HG03442 (cell line): Measurements from ENCODE around the gene PAK5.

ENCODE experiments used
- ATAC-seq: cut with Tn5 transposase; IDR thresholded peaks from one replicate; pipeline ENCODE4 v1.9.1; 2021; ENCODE audit warnings: mild to moderate bottlenecking, moderate library complexity; ENCODE audit not compliant: unreplicated experiment

Gene PAK5

DNA sequence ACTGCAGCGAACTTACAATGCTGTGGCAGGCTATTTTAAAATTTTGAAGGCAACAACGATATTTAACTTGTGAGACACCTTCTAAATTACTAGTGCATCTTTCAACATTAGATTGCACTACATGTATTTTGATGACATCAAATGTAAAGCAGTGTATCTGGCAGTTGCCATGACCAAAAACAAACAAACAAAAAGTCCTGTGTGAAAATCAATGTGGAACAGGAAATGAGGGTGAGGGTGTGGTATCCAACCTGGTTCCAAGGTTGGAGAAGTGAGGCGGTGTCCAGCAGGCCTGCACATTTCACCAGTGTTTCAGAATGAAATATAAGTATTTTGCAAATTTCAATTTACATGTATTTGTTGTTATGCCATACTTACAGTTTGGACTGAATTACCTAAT is 212.5 kb downstream of the PAK5 start:
- no peak for ATAC-seq

DNA sequence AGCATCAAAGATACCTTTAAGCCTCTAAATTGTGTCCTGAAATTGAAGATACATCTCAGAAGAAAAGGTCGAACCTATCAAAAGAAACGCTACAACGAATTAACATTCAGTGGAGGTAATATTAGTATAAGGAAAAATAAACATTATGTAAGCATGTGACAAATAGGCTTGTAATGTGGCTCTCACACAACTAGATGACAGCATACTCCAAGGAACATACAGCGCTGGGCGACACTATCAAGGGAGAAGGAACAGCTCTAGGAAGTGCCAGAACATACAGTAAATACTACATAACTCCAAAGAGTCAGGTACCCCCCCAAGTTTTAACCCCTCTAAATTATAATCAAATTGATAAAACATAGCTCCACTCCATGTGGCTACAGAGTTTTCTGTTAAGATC is 220.9 kb downstream of the PAK5 start:
- no peak for ATAC-seq

GRCh38 chr20:9616833-9617461 is 221.9 kb downstream of the PAK5 start:
- peak; percentile 34 for ATAC-seq

DNA sequence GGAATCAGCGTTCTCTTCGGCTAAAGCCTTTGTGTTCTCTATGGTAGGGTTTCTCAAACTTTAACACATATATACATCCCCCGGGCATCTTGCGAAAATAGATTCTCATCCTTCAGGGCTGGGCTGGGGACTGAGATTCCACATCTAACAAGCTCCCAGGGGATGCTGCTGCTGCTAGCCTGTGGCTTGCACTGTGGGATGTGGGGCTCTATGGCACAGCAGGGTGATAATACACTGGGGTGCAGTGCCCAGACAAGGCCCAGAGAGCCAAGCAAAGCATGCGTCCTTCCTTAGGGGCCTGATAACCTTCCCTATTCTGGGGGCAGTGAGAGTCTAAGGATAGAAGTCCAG is 222.4 kb downstream of the PAK5 start:
- ATAC-seq = peak; percentile 8

DNA sequence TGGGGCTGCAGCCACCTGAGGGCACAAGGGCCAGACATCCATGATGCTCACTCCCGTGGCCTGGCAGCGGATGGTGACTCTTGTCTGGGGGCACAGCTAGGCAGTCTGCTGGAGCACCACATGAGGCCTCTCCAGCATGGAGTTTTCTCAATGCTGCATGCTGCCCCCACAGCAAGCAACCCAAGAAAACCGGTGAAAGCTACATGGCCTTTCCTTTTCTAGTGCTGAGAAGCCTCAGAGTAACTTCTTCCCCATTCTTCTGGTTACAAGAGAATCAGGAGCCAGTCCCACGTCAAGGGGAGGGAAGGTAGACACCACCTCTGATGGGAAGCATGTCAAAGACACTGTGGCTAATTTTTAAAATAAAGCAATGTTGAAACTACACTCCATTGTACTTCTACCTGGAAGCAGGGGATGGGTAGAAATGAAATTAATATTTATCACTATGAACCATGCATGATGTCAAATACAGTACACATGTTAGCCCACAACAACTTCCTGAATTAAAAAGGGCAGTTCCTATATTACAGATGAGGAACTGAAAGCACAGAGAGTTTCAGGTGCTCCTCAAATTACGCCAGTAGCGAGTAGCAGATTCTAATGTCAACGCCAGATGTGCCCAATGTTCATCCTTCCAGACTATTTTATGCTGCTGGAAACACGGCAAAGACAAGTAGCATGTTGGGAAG is 223.0 kb downstream of the PAK5 start:
- ATAC-seq = peak; percentile 97

- ATAC-seq = no peak
Measured at GRCh38 chr20:9615118-9615517, 223.8 kb downstream of the PAK5 start.

DNA sequence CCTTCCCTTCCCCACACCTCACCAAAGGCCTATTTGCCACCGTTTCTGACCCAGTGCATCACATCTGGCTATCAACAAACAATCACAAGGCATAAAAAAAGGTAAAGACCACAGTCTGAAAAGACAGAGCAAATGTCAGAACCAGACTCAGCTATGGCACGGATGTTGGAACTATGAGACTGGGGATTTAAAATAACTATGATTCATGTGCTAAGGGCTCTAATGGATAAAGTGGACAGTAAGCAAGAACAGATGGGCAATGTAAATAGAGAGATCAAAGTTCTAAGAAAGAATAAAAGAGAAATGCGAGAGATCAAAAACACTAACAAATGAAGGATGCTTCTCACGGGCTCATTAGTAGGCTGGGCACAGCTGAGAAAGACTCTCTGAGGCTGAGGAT is 225.0 kb downstream of the PAK5 start:
- no peak for ATAC-seq

- no peak for ATAC-seq
Measured at GRCh38 chr20:9611921-9612320, 227.0 kb downstream of the PAK5 start.

- no peak for ATAC-seq
Measured at GRCh38 chr20:9610665-9611064, 228.2 kb downstream of the PAK5 start.

GRCh38 chr20:9609887-9610502 is 228.9 kb downstream of the PAK5 start:
- peak; percentile 61 for ATAC-seq

DNA sequence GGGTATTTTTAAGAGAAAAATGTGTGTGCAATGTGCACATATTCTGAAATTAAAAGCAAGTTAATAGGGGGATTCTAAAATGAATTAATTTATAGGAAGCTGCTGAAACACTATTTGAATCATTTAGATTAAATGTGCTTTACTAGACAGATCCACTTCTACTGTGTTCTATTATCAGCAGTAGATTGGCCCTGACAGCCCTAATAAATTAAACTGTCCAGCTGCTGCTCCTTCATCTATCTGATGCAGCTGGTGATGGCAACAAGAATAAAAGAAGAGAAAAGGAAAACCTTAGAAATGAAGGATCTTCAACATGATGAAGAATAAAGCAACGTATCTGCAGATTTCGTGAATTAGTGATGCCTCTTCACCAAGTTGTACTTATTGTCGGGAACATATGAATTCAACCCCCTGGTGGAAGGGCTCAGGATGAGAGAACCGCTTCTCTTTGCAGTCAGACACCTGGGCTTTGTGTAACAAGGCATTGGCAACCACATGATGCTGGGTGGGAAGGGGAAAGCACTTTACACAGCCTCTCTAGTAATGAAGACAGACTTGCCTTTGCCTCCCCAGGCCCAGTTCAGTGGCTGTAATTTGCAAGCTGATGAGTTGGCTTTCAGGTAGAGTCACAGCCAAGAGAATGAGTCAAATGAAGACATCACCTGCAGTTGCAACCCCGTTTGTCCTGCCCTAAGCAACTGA is 230.1 kb downstream of the PAK5 start:
- no peak for ATAC-seq

DNA sequence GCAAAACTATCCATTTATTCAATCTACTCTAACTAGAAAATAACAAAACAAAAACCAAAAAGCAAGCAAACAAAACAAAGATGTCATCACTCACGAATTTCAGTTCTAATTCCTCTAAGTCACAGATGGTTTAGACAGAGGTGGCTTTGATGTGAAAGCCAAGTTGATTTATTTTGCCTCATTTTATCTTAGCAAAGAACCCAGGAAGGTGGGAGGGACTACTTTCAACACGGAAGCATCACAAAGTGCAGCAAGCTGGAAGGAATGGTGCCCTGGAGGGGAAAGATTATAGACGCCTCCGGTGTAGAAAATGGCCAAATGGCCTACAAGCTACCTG is 236.1 kb downstream of the PAK5 start:
- ATAC-seq = no peak

GRCh38 chr20:9600562-9600961 is 238.3 kb downstream of the PAK5 start:
- ATAC-seq = no peak

GRCh38 chr20:9597547-9597946 is 241.3 kb downstream of the PAK5 start:
- no peak for ATAC-seq

- ATAC-seq = no peak
Measured at GRCh38 chr20:9595763-9596162, 243.1 kb downstream of the PAK5 start.

GRCh38 chr20:9594284-9594875 is 244.5 kb downstream of the PAK5 start:
- no peak for ATAC-seq

- no peak for ATAC-seq
Measured at GRCh38 chr20:9592419-9592818, 246.5 kb downstream of the PAK5 start.

GRCh38 chr20:9591080-9591479 is 247.8 kb downstream of the PAK5 start:
- ATAC-seq = no peak

- ATAC-seq = no peak
Measured at GRCh38 chr20:9590189-9590588, 248.7 kb downstream of the PAK5 start.

DNA sequence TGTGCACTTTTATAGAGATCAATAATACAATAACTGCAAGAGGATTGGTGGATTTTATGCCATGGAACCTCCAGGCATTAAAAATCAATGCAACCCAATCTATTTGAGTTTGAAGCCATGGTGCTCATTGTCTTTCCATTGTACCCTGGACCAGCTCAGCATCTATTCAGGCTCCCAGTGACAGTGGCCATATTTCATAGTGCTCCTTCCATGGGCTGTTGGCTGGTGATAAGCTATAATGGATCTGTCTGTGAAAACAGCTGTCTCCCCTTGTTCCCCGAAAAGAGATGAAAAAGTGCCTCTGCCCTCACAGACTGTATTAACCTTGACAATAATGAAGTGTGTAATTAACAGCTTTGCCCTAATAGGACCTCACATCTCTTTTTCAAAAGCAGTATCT is 250.2 kb downstream of the PAK5 start:
- ATAC-seq = no peak

- ATAC-seq = no peak
Measured at GRCh38 chr20:9583151-9583550, 255.7 kb downstream of the PAK5 start.

GRCh38 chr20:9582137-9582536 is 256.7 kb downstream of the PAK5 start:
- ATAC-seq = no peak
